LNCAP (cell line): ENCODE data around the gene CREBBP.
A peak's percentile ranks its signal among the peaks of the same experiment; 100 is the strongest.

Experiments
- CTCF ChIP-seq: fragments of 450-650 bp; IDR thresholded peaks from 2 replicates; pipeline ENCODE4 v1.5.1; 2017; ENCODE audit warnings: mild to moderate bottlenecking

CREBBP gene

GRCh38 chr16:3695610-3696369 is 184.7 kb downstream of the CREBBP start:
- TF ChIP-seq CTCF, result no peak

GRCh38 chr16:3694051-3694450 is 186.5 kb downstream of the CREBBP start:
- TF ChIP-seq CTCF, result no peak

DNA sequence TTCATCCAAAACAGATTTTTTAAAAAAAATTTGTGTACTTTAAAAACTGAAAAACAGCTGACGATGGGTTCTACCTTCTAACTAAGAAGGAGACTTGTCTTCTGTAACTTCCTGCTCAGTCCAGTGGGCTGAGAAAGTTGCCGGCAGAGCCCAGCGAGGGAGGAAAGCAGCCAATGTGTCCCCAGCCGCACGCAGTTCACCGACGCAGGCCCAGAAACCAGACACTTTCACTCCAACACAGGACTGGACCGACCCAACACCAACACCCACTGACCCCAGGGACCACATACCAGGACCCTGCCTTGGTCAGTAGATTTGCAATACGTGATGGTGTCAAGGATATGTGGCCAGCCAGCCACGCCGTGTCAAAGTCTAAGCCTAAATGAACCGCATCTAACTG is 188.8 kb downstream of the CREBBP start:
- no peak for TF ChIP-seq CTCF

- no peak for TF ChIP-seq CTCF
These were observed 189.4 kb downstream of the CREBBP start for GRCh38 chr16:3690980-3691720.

GRCh38 chr16:3690470-3690928 is 190.0 kb downstream of the CREBBP start:
- TF ChIP-seq CTCF, result peak; percentile 94

DNA sequence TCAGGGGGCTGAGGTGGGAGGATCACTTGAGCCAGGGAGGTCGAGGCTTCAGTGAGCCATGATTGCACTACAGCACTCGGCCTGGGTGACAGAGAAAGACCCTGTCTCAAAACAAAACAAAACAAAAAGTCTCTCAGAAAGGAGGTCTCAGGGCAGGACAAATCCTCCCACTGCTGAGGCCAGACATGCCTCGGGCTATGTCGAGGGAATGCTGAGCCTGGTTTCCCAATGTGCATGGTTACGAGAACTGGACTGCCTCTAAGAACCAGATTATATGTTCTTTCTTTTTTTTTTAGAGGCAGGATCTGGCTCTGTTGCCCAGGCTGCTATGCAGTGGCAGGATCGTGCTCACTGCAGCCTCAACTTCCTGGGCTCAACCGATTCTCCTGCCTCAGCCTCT is 190.8 kb downstream of the CREBBP start:
- TF ChIP-seq CTCF, result no peak

- TF ChIP-seq CTCF, result no peak
These were observed 192.7 kb downstream of the CREBBP start for GRCh38 chr16:3687792-3688191.
